ENCODE measurements around the gene TBXT. TPM values are rescaled to one million over a fixed set of nuclear protein-coding genes. Genes with fewer than 3 reads are reported as not detected.

TBXT gene
- polyA plus RNA-seq, 1 donor from 2014 or later = not detected

- Histone ChIP-seq H3K4me2 (ENCODE audit: low read length) (no peak overlapping the region), H2AFZ (ENCODE audit: low read depth, low read length) (no peak overlapping the region), H3K9ac (ENCODE audit: low read length) (no peak overlapping the region), H3K36me3 (ENCODE audit: insufficient read depth, low read length) (no peaks in the 10 kb centered on the region), H3K27ac (ENCODE audit: low read length) (no peak overlapping the region), H4K20me1 (ENCODE audit: insufficient read depth) (no peaks in the 10 kb centered on the region), H3F3A (ENCODE audit: insufficient read depth, low read length, poor library complexity, severe bottlenecking) (no peaks in the 10 kb centered on the region), H3K4me3 (ENCODE audit: low read length) (no peak overlapping the region), H3K27me3 (ENCODE audit: insufficient read depth, low read depth, low read length) (peaks cover 58% of the 10 kb centered on the region), H3K79me2 (replicated peaks; ENCODE audit: insufficient read depth, low read length) (no peaks in the 10 kb centered on the region), H3K9me3 (ENCODE audit: low read length) (no peaks in the 10 kb centered on the region), H3K9me2 (ENCODE audit: insufficient read depth, low read length) (no peaks in the 10 kb centered on the region)
- TF ChIP-seq CTCF (IDR thresholded peaks at IDR 0.05; ENCODE audit: poor library complexity, severe bottlenecking) (no peak), POLR2AphosphoS5 (IDR thresholded peaks at IDR 0.05) (no peak), MXI1 (conservative IDR thresholded peaks at IDR 0.05; ENCODE audit: poor library complexity, severe bottlenecking) (no peak), RAD21 (conservative IDR thresholded peaks at IDR 0.05) (no peak), REST (IDR thresholded peaks at IDR 0.05; ENCODE audit: borderline replicate concordance) (no peak), TAF1 (IDR thresholded peaks at IDR 0.05; ENCODE audit: low read depth) (no peak), EP300 (conservative IDR thresholded peaks at IDR 0.05; ENCODE audit: poor library complexity, severe bottlenecking) (no peak), EZH2 (IDR thresholded peaks at IDR 0.05; ENCODE audit: borderline replicate concordance, insufficient read depth, low read length, poor library complexity, severe bottlenecking) (no peak), SMC3 (conservative IDR thresholded peaks at IDR 0.05; ENCODE audit: poor library complexity) (no peak)
Observed at GRCh38 chr6:166173281-166173951, 5.8 kb upstream of the TBXT start.

- Histone ChIP-seq H3K9ac (ENCODE audit: low read length) (no peak overlapping the region), H3K27me3 (ENCODE audit: insufficient read depth, low read depth, low read length) (peaks cover 67% of the 10 kb centered on the region), H3K9me3 (ENCODE audit: low read length) (no peaks in the 10 kb centered on the region), H4K20me1 (ENCODE audit: insufficient read depth) (no peaks in the 10 kb centered on the region), H2AFZ (ENCODE audit: low read depth, low read length) (no peak overlapping the region), H3F3A (ENCODE audit: insufficient read depth, low read length, poor library complexity, severe bottlenecking) (no peaks in the 10 kb centered on the region), H3K36me3 (ENCODE audit: insufficient read depth, low read length) (no peaks in the 10 kb centered on the region), H3K79me2 (replicated peaks; ENCODE audit: insufficient read depth, low read length) (no peaks in the 10 kb centered on the region), H3K9me2 (ENCODE audit: insufficient read depth, low read length) (no peaks in the 10 kb centered on the region), H3K4me2 (ENCODE audit: low read length) (no peak overlapping the region), H3K4me3 (ENCODE audit: low read length) (no peak overlapping the region), H3K27ac (ENCODE audit: low read length) (no peak overlapping the region)
- no peak for TF ChIP-seq POLR2AphosphoS5 (IDR thresholded peaks at IDR 0.05)
- TF ChIP-seq REST (IDR thresholded peaks at IDR 0.05; ENCODE audit: borderline replicate concordance) = no peak
- TF ChIP-seq EP300 (conservative IDR thresholded peaks at IDR 0.05; ENCODE audit: poor library complexity, severe bottlenecking) = no peak
- TF ChIP-seq MXI1 (conservative IDR thresholded peaks at IDR 0.05; ENCODE audit: poor library complexity, severe bottlenecking) = no peak
- no peak for TF ChIP-seq CTCF (IDR thresholded peaks at IDR 0.05; ENCODE audit: poor library complexity, severe bottlenecking)
- TF ChIP-seq EZH2 (IDR thresholded peaks at IDR 0.05; ENCODE audit: borderline replicate concordance, insufficient read depth, low read length, poor library complexity, severe bottlenecking) = no peak
- no peak for TF ChIP-seq SMC3 (conservative IDR thresholded peaks at IDR 0.05; ENCODE audit: poor library complexity)
- TF ChIP-seq TAF1 (IDR thresholded peaks at IDR 0.05; ENCODE audit: low read depth) = no peak
- no peak for TF ChIP-seq RAD21 (conservative IDR thresholded peaks at IDR 0.05)
Observed at GRCh38 chr6:166172546-166172945, 4.9 kb upstream of the TBXT start.

Measured in neural cell (in vitro differentiated cells).